Measurements from ENCODE around the gene MBTD1.
A peak's percentile ranks its signal among the peaks of the same experiment; 100 is the strongest.

DNA sequence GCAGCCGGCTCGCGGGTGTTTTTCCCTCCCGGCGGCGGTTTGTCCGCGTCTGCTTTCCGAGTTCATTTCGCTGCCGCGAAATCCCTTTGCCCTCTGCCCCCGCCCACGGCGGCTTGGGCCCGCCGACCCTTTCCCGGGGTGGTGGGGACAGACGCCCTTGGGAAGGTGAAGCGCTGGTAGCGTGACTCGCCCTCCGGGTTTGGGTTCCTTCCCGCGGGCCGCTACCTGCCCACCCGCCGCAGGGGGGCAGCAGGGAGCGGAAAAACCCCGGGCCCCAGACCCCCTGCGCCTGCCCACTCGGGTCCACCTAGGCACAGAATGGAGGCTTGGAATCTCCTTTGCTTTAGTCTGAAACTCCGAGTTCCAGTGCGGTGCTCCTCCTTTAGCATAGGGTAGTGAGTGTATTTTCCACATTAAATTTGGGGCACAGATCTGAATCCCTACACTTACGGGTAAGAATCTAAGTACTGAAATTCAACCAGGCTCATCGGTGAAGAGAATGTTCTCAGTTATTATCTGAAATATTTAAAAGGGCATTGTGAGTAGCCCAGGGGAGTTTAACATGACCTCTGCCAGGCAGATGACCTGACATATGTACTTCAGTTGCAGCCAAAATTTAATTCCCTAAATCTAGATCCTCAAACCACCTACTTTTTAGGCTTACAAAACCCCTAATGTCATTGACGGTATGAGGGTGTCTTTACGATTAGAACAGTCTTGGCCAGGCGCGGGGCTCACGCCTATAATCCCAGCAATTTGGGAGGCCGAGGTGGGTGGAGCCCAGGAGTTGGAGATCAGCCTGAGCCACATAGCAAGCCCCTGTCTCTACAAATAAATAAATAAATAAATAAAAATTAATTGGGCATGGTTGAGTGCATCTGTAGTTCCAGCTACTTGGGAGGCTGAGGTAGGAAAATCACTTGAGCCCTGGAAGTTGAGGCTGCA lies 92.6 kb downstream of the MBTD1 start:
- TF ChIP-seq, protein P1, sequence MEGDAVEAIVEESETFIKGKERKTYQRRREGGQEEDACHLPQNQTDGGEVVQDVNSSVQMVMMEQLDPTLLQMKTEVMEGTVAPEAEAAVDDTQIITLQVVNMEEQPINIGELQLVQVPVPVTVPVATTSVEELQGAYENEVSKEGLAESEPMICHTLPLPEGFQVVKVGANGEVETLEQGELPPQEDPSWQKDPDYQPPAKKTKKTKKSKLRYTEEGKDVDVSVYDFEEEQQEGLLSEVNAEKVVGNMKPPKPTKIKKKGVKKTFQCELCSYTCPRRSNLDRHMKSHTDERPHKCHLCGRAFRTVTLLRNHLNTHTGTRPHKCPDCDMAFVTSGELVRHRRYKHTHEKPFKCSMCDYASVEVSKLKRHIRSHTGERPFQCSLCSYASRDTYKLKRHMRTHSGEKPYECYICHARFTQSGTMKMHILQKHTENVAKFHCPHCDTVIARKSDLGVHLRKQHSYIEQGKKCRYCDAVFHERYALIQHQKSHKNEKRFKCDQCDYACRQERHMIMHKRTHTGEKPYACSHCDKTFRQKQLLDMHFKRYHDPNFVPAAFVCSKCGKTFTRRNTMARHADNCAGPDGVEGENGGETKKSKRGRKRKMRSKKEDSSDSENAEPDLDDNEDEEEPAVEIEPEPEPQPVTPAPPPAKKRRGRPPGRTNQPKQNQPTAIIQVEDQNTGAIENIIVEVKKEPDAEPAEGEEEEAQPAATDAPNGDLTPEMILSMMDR (IDR thresholded peaks at IDR 0.05) = peak; percentile 55 to 80 (median 70)
- TF ChIP-seq POLR2A (IDR thresholded peaks at IDR 0.05) = no peak

Measured in right lobe of liver (tissue), 4 donors.